Mesendoderm (in vitro differentiated cells): ENCODE results near the gene PTPRE.

Experiments used
- DNase-seq: peaks from one replicate; pipeline ENCODE4 v3.0.0; 2013
- H2AK5ac ChIP-seq: 2 replicates; pipeline ENCODE4 v1.6.1; 2013; ENCODE audit warnings: low read length, inconsistent platforms
- H2BK120ac ChIP-seq: 2 replicates; pipeline ENCODE4 v1.6.1; 2013; ENCODE audit warnings: low read depth, mild to moderate bottlenecking, low read length, moderate library complexity, mixed read lengths
- H2BK15ac ChIP-seq: replicated peaks from 2 replicates; pipeline ENCODE4 v1.6.1; 2013; ENCODE audit warnings: low read depth, mild to moderate bottlenecking, moderate library complexity
- H2BK5ac ChIP-seq: 2 replicates; pipeline ENCODE4 v1.6.1; 2013; ENCODE audit warnings: low read length, inconsistent platforms
- H3K18ac ChIP-seq: 2 replicates; pipeline ENCODE4 v1.6.1; 2013; ENCODE audit warnings: mild to moderate bottlenecking, low read length, mixed read lengths
- H3K23ac ChIP-seq: one replicate; pipeline ENCODE4 v1.6.1; 2013; ENCODE audit warnings: low read length
- H3K27ac ChIP-seq: 2 replicates; pipeline ENCODE4 v1.5.1; 2013; ENCODE audit warnings: low read depth, mild to moderate bottlenecking, inconsistent platforms, low read length, moderate library complexity
- H3K27me3 ChIP-seq: 2 replicates; pipeline ENCODE4 v1.6.1; 2013; ENCODE audit warnings: low read length, control low read depth, mild to moderate bottlenecking, inconsistent platforms; ENCODE audit not compliant: insufficient read depth, poor library complexity
- H3K36me3 ChIP-seq: 2 replicates; pipeline ENCODE4 v1.6.1; 2013; ENCODE audit warnings: low read length, inconsistent platforms; ENCODE audit not compliant: control insufficient read depth, insufficient read depth
- H3K4ac ChIP-seq: one replicate; pipeline ENCODE4 v1.6.1; 2013; ENCODE audit warnings: low read depth, mild to moderate bottlenecking, low read length, moderate library complexity
- H3K4me1 ChIP-seq: 2 replicates; pipeline ENCODE4 v1.6.1; 2013; ENCODE audit warnings: low read depth, low read length, inconsistent platforms; ENCODE audit not compliant: control insufficient read depth
- H3K4me2 ChIP-seq: 2 replicates; pipeline ENCODE4 v1.6.1; 2013; ENCODE audit warnings: low read length
- H3K4me3 ChIP-seq: 2 replicates; pipeline ENCODE4 v1.5.1; 2013; ENCODE audit warnings: mild to moderate bottlenecking, low read length
- H3K56ac ChIP-seq: one replicate; pipeline ENCODE4 v1.6.1; 2013; ENCODE audit warnings: low read length
- H3K79me1 ChIP-seq: 2 replicates; pipeline ENCODE4 v1.6.1; 2013; ENCODE audit warnings: low read length, inconsistent platforms
- H3K79me2 ChIP-seq: 2 replicates; pipeline ENCODE4 v1.6.1; 2013; ENCODE audit warnings: mild to moderate bottlenecking, low read length; ENCODE audit not compliant: control insufficient read depth, insufficient read depth
- H3K9ac ChIP-seq: 2 replicates; pipeline ENCODE4 v1.6.1; 2013; ENCODE audit warnings: low read length, inconsistent platforms
- H4K5ac ChIP-seq: one replicate; pipeline ENCODE4 v1.6.1; 2013; ENCODE audit warnings: low read length
- H4K8ac ChIP-seq: one replicate; pipeline ENCODE4 v1.6.1; 2013; ENCODE audit warnings: low read depth, mild to moderate bottlenecking, control low read depth, low read length, moderate library complexity
- WGBS: extraction: QIAGEN DNeasy Blood & Tissue Kit; methylation state at CpG from one replicate; pipeline ENCODE4 v1.1.7; 2013; ENCODE audit warnings: low lambda C conversion rate, missing lambda C conversion rate; ENCODE audit not compliant: insufficient coverage; ENCODE audit errors: extremely low coverage; 5-methylcytosine and 5-hydroxymethylcytosine counted together

PTPRE gene

DNA sequence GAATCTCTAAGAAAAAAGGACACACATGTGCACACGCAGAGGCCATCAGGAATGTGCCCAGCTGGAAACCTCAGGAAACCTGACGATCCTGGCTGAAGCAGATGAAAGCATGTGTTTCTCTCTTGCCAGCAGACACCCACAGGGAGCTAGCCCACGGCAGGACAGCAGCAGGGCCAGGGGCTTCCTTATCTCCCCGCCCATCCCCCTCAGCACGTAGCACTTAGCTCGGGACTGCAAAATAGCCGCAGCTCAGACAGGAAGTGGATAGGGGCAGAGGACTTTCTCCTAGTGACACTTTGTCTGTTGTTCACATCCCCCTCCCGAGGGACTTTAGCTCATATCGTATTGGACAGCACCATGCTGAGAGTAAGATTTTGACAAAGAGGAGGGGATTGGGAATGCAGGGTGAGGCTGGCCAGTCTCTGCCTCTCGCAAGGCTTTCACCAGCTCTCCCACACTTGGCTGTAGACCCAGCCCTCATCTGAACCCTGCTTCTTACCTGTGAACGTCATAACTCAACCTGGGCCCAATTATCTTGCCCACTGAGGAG lies 155.5 kb downstream of the PTPRE start:
- Histone ChIP-seq H3K27ac (no peak overlapping the region), H3K4me3 (no peak overlapping the region), H2AK5ac (no peak overlapping the region), H4K5ac (no peak overlapping the region), H2BK120ac (no peak overlapping the region), H2BK15ac (no peak overlapping the region), H3K23ac (no peak overlapping the region), H3K4ac (no peak overlapping the region), H4K8ac (no peak overlapping the region), H3K79me1 (no peaks in the 10 kb centered on the region), H3K56ac (no peak overlapping the region), H3K79me2 (no peaks in the 10 kb centered on the region), H3K4me2 (no peak overlapping the region), H3K36me3 (no peaks in the 10 kb centered on the region), H3K27me3 (no peaks in the 10 kb centered on the region), H3K9ac (no peak overlapping the region), H2BK5ac (no peak overlapping the region), H3K4me1 (peaks cover 10% of the 10 kb centered on the region), H3K18ac (no peak overlapping the region)
- DNase-seq, result peak; percentile 84
- no CpG with 5 or more reads among the region's 11 CpGs for WGBS

DNA sequence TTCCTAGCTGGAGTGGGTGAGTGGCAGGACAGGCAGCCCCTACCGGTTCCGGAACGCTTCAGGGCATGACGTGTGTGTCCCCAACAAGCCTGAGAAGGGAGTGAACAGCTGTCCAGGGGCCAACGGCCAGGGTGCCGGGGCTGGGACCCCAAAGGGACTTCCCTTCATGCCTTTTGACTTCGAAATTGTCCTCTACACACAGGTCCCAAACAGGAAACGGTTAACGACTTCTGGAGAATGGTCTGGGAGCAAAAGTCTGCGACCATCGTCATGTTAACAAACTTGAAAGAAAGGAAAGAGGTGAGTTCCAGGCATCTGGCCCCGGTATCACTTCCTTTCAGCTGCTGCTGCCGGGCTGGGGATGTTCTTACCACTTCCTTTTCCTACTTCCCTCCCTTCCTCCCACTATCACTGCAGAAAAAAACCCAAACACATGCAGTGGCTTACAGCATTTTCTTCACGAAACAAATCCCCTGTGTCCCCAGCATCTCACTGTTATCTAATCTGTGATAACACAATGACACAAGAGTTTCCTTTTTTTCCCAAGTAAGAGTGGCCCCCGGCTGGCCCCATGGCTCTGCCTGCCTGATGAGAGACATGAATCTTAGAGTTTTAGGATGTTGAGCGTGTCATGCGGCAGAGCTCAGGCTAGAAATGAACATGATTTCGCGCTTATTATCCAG lies 156.1 kb downstream of the PTPRE start:
- H2BK15ac ChIP-seq, result no peak overlapping the region
- no peak overlapping the region for H3K56ac ChIP-seq
- peaks cover 10% of the 10 kb centered on the region for H3K4me1 ChIP-seq
- H4K5ac ChIP-seq, result no peak overlapping the region
- H3K9ac ChIP-seq, result no peak overlapping the region
- no peak overlapping the region for H2BK5ac ChIP-seq
- H3K79me1 ChIP-seq, result no peaks in the 10 kb centered on the region
- H3K27me3 ChIP-seq, result no peaks in the 10 kb centered on the region
- H3K36me3 ChIP-seq, result no peaks in the 10 kb centered on the region
- no CpG with 5 or more reads among the region's 19 CpGs for WGBS
- no peak overlapping the region for H3K27ac ChIP-seq
- H2BK120ac ChIP-seq, result no peak overlapping the region
- peak; percentile 72 for DNase-seq
- H4K8ac ChIP-seq, result no peak overlapping the region
- H3K4ac ChIP-seq, result no peak overlapping the region
- no peaks in the 10 kb centered on the region for H3K79me2 ChIP-seq
- H3K4me3 ChIP-seq, result no peak overlapping the region
- no peak overlapping the region for H3K18ac ChIP-seq
- H2AK5ac ChIP-seq, result no peak overlapping the region
- no peak overlapping the region for H3K4me2 ChIP-seq
- H3K23ac ChIP-seq, result no peak overlapping the region

DNA sequence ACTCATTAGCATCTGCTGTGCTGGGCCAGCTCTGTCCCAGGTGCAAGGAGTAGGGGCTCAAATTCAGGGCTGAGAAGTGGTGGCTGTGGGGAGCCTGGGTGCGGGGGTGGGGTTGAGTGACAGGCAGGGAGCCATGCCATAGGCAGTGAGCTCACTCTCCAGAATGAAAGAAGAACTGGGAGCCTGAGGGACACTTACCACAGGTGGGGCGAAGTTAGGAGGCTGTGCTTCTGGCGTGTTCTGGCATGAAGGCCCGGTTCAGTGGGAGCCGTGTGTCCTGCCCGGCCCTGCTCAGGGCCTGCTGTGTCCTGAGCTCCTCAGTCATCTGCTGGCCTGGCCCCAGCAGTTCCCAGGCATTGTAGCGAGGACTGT lies 156.8 kb downstream of the PTPRE start:
- no peak overlapping the region for H4K5ac ChIP-seq
- H3K23ac ChIP-seq, result peak overlapping the region; percentile 83
- H3K36me3 ChIP-seq, result no peaks in the 10 kb centered on the region
- H4K8ac ChIP-seq, result no peak overlapping the region
- H3K79me1 ChIP-seq, result no peaks in the 10 kb centered on the region
- H3K56ac ChIP-seq, result peak overlapping the region; percentile 1
- no peak overlapping the region for H2BK120ac ChIP-seq
- no peak overlapping the region for H2AK5ac ChIP-seq
- no peak overlapping the region for H2BK15ac ChIP-seq
- H3K4ac ChIP-seq, result peak overlapping the region; percentile 39
- H3K27ac ChIP-seq, result no peak overlapping the region
- H2BK5ac ChIP-seq, result no peak overlapping the region
- DNase-seq, result peak; percentile 22
- H3K18ac ChIP-seq, result no peak overlapping the region
- no peaks in the 10 kb centered on the region for H3K27me3 ChIP-seq
- no peak overlapping the region for H3K4me3 ChIP-seq
- peaks cover 10% of the 10 kb centered on the region for H3K4me1 ChIP-seq
- H3K9ac ChIP-seq, result no peak overlapping the region
- no peaks in the 10 kb centered on the region for H3K79me2 ChIP-seq
- no CpG with 5 or more reads among the region's 7 CpGs for WGBS
- H3K4me2 ChIP-seq, result no peak overlapping the region

DNA sequence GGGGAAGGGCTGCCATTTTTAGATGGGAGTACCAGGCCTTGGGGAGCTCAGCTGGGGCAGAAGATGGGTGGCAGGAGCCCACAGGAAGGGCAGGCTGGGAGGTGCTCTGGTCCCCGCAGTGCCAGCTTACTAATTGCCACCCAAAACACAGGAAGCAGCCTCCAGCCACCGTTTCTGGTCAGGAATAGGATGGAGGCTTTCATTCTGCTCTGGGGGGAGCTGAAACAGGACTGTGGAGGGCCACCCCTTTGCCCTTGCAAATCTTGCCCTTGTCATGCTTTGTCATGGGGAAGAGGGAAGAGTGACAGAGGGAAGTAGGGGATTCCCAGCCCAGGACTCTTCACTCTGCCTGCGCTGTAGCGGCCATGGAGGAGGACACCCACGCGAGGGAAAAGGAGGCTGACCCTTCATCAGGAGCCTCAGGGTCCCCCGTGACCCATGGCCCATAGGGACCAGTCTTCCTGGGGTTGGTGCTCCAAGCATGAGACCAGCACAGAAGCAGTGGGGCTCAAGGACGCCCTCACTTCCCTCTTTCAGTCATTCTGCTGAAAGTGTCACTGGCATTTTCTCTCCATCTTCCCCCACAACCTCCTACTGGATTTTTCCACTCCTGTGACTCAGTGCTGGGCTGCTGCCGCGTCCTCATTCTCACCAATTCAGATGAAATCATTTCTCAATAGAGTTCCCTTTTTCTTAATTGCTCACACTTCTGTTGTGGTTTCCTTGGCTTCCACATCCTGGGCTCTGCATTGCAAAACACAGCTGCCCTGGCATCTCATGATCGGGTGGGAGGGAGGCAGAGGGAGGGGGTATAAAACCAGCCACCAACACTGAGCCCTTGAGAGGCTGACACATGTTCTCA lies 157.4 kb downstream of the PTPRE start:
- H3K9ac ChIP-seq, result no peak overlapping the region
- H3K23ac ChIP-seq, result peak overlapping the region; percentile 83
- no peak for DNase-seq
- no peak overlapping the region for H4K5ac ChIP-seq
- H3K4me1 ChIP-seq, result peaks cover 10% of the 10 kb centered on the region
- no peak overlapping the region for H4K8ac ChIP-seq
- H3K27me3 ChIP-seq, result no peaks in the 10 kb centered on the region
- no CpG with 5 or more reads among the region's 11 CpGs for WGBS
- no peak overlapping the region for H2BK15ac ChIP-seq
- peak overlapping the region; percentile 39 for H3K4ac ChIP-seq
- peak overlapping the region; percentile 38 for H2AK5ac ChIP-seq
- peak overlapping the region; percentile 1 for H3K56ac ChIP-seq
- no peak overlapping the region for H3K27ac ChIP-seq
- no peaks in the 10 kb centered on the region for H3K79me2 ChIP-seq
- no peak overlapping the region for H3K4me2 ChIP-seq
- no peaks in the 10 kb centered on the region for H3K36me3 ChIP-seq
- H2BK5ac ChIP-seq, result no peak overlapping the region
- H3K4me3 ChIP-seq, result no peak overlapping the region
- H2BK120ac ChIP-seq, result no peak overlapping the region
- H3K79me1 ChIP-seq, result no peaks in the 10 kb centered on the region
- no peak overlapping the region for H3K18ac ChIP-seq

DNA sequence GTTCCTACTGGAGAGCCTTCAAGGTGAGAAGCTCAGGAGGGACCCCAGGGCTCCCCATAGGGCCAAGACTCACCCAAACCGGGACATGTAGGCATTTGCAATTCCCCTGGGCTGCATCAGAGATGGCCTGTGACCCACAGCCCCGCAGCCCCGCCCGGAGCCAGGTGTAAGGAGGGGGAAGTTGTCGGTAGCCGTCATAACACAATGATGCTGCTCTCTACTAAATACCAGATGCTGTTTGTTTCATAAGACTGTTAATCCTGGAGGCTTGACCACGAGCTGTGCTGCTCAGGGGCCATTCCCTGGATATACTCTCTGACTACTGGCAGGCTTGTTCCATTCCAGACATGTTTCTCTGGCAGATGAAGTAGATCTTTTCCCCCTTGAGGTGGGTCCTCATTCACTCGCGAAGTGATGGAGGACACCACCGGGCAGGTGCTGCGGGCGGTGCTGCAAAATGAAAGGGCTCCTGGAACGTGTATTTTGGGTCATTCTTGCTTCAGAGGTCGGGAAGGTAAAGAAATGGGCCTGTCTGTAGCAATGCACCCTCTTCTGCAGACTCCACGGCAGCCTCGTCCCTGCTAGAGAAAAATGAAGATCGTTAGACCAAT lies 158.2 kb downstream of the PTPRE start:
- Histone ChIP-seq H2AK5ac (no peak overlapping the region), H3K18ac (no peak overlapping the region), H3K9ac (no peak overlapping the region), H3K79me1 (no peaks in the 10 kb centered on the region), H2BK120ac (no peak overlapping the region), H4K8ac (no peak overlapping the region), H3K23ac (no peak overlapping the region), H4K5ac (no peak overlapping the region), H3K4ac (no peak overlapping the region), H3K4me1 (peaks cover 10% of the 10 kb centered on the region), H3K79me2 (no peaks in the 10 kb centered on the region), H2BK5ac (no peak overlapping the region), H3K4me2 (no peak overlapping the region), H3K36me3 (no peaks in the 10 kb centered on the region), H3K4me3 (no peak overlapping the region), H3K27ac (no peak overlapping the region), H2BK15ac (no peak overlapping the region), H3K56ac (no peak overlapping the region), H3K27me3 (no peaks in the 10 kb centered on the region)
- DNase-seq, result no peak
- WGBS, result no CpG with 5 or more reads among the region's 17 CpGs
